Fibroblast of lung (primary cell): Measurements from ENCODE around the gene UGP2. TPM values are rescaled to one million over a fixed set of nuclear protein-coding genes. Genes with fewer than 3 reads are reported as not detected.

Experiments
- DNase-seq, 2 donors: peaks; one replicate each; pipeline versions ENCODE4 v3.0.0 to v3.0.0-alpha.2; 2010; ENCODE audit warnings: low read depth in 2 of 2
- H2AFZ ChIP-seq: 2 replicates; pipeline ENCODE4 v1.5.1; 2012; ENCODE audit warnings: low read length, control low read depth, inconsistent platforms
- H3K27ac ChIP-seq: 2 replicates; pipeline ENCODE4 v1.5.1; 2011; ENCODE audit warnings: low read length, control low read depth; ENCODE audit not compliant: insufficient read depth
- H3K27me3 ChIP-seq: 2 replicates; pipeline ENCODE4 v1.5.1; 2011; ENCODE audit warnings: mild to moderate bottlenecking, low read length; ENCODE audit not compliant: control insufficient read depth, insufficient read depth
- H3K36me3 ChIP-seq: 2 replicates; pipeline ENCODE4 v1.5.1; 2011; ENCODE audit warnings: low read length; ENCODE audit not compliant: control insufficient read depth, insufficient read depth
- H3K4me1 ChIP-seq: 2 replicates; pipeline ENCODE4 v1.5.1; 2011; ENCODE audit warnings: low read length; ENCODE audit not compliant: control insufficient read depth, insufficient read depth; ENCODE audit errors: extremely low read depth
- H3K4me2 ChIP-seq: 2 replicates; pipeline ENCODE4 v1.5.1; 2011; ENCODE audit warnings: low read length, control low read depth; ENCODE audit not compliant: insufficient read depth; ENCODE audit errors: extremely low read depth
- H3K4me3 ChIP-seq, 4 experiments: fragments of 200-600 bp in 1 of 4; sonication (generic) in 1 of 4; replicated peaks in 1 of 4; 2 replicates each; pipeline ENCODE4 v1.5.1; 2011 to 2016; ENCODE audit warnings: low read length in 4 of 4, low read depth in 3 of 4, mild to moderate bottlenecking in 3 of 4, control low read depth in 2 of 4, inconsistent platforms in 1 of 4, mixed read lengths in 1 of 4; ENCODE audit not compliant: insufficient read depth in 1 of 4; ENCODE audit errors: control extremely low read depth in 1 of 4
- H3K79me2 ChIP-seq: 2 replicates; pipeline ENCODE4 v1.5.1; 2012; ENCODE audit warnings: mild to moderate bottlenecking, low read length, inconsistent platforms; ENCODE audit not compliant: control insufficient read depth, insufficient read depth
- H3K9ac ChIP-seq: 2 replicates; pipeline ENCODE4 v1.5.1; 2011; ENCODE audit warnings: mild to moderate bottlenecking, low read length, control low read depth; ENCODE audit not compliant: insufficient read depth
- H3K9me3 ChIP-seq: 2 replicates; pipeline ENCODE4 v1.5.1; 2012; ENCODE audit warnings: low read depth, low read length; ENCODE audit not compliant: control insufficient read depth, insufficient read depth
- H4K20me1 ChIP-seq: 2 replicates; pipeline ENCODE4 v1.5.1; 2011; ENCODE audit warnings: low read length; ENCODE audit not compliant: control insufficient read depth, insufficient read depth; ENCODE audit errors: extremely low read depth
- EZH2 ChIP-seq: IDR thresholded peaks from 2 replicates; pipeline ENCODE4 v1.5.1; 2012; ENCODE audit warnings: low read length, control low read depth, mild to moderate bottlenecking; ENCODE audit errors: missing control alignments
- polyA plus RNA-seq, 2 donors: library from polyadenylated mRNA; depleted of rRNA in 1 of 2; stranded (reverse) in 1 of 2; unstranded in 1 of 2; fragments of >200 nt; gene quantifications; 2 replicates each; pipeline ENCODE4 v1.2.1, GENCODE V29; 2011 to 2012; ENCODE audit warnings: missing spikeins in 1 of 2
- total RNA-seq: library from RNA; depleted of rRNA; stranded (reverse); fragments of >200 nt; gene quantifications from 2 replicates; pipeline ENCODE4 v1.2.1, GENCODE V29; 2014
- TF ChIP-seq, protein P1 (sequence below), 2 donors: IDR thresholded peaks in 1 of 2; conservative IDR thresholded peaks in 1 of 2; 1 replicate in 1 of 2; 2 replicates in 1 of 2; pipeline ENCODE4 v1.5.1; 2011 to 2012; ENCODE audit warnings: low read length in 2 of 2, control low read depth in 1 of 2, inconsistent platforms in 1 of 2, low read depth in 1 of 2, mild to moderate bottlenecking in 1 of 2

Gene UGP2
- total and polyA plus RNA-seq, 2 donors (not counting 1 experiment from before 2014, with no cell fraction given) = 77.8 to 180 TPM

DNA sequence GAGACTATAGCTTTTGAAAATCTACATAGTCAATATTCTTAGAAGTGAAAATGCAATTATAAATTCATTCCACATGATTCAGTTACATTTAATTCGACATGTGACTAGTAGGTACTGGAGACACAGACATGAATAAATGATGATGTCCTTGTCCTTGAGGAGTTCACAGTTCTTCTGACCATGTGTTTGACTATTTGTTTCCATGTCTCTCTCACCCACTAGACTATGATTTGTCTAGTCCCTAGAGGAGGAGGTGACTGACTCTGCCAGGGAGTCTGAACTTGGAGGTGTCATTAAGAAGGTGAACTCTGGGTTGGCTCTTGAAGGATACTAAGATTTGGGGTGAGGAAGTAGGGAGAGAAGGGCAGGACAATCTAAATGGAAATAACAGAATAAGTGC, 20.7 kb upstream of the UGP2 start:
- Histone ChIP-seq H3K9ac (no peak overlapping the region), H3K4me3 (no peak overlapping the region), H3K27me3 (no peaks in the 10 kb centered on the region), H3K27ac (no peak overlapping the region), H3K36me3 (no peaks in the 10 kb centered on the region), H3K4me1 (no peaks in the 10 kb centered on the region), H3K9me3 (no peaks in the 10 kb centered on the region), H3K4me2 (no peak overlapping the region), H2AFZ (no peak overlapping the region), H4K20me1 (no peaks in the 10 kb centered on the region), H3K79me2 (no peaks in the 10 kb centered on the region)
- no peak for DNase-seq
- TF ChIP-seq, protein P1, sequence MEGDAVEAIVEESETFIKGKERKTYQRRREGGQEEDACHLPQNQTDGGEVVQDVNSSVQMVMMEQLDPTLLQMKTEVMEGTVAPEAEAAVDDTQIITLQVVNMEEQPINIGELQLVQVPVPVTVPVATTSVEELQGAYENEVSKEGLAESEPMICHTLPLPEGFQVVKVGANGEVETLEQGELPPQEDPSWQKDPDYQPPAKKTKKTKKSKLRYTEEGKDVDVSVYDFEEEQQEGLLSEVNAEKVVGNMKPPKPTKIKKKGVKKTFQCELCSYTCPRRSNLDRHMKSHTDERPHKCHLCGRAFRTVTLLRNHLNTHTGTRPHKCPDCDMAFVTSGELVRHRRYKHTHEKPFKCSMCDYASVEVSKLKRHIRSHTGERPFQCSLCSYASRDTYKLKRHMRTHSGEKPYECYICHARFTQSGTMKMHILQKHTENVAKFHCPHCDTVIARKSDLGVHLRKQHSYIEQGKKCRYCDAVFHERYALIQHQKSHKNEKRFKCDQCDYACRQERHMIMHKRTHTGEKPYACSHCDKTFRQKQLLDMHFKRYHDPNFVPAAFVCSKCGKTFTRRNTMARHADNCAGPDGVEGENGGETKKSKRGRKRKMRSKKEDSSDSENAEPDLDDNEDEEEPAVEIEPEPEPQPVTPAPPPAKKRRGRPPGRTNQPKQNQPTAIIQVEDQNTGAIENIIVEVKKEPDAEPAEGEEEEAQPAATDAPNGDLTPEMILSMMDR (conservative IDR thresholded peaks at IDR 0.05 in 1 of 2, IDR thresholded peaks at IDR 0.05 in 1 of 2; ENCODE audit: low read depth in 1 of 2, low read length in 2 of 2) = no peak
- no peak for TF ChIP-seq EZH2

DNA sequence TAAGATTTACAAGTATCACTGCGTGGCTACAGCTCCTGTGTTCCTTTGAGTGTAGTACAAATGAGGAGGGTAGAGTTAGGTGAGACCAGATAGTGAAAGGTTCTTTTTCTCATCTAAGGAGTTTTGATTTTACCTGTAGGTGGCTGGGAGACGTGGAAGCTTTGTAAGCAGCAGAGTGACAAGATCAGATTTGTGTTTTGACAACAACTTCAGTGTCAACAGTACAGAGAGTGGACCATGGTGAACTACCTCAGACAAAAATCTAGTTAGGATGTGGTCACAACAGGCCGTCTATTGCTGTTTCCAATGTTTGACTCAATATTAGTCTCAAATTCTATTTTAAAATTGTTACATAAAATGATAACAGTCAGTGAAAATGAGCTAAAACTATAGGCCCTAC, 20.3 kb upstream of the UGP2 start:
- Histone ChIP-seq H3K27me3 (no peaks in the 10 kb centered on the region), H2AFZ (no peak overlapping the region), H3K4me1 (no peaks in the 10 kb centered on the region), H3K79me2 (no peaks in the 10 kb centered on the region), H3K4me3 (no peak overlapping the region), H3K36me3 (no peaks in the 10 kb centered on the region), H3K9ac (no peak overlapping the region), H3K27ac (no peak overlapping the region), H3K4me2 (no peak overlapping the region), H3K9me3 (no peaks in the 10 kb centered on the region), H4K20me1 (no peaks in the 10 kb centered on the region)
- no peak for DNase-seq
- TF ChIP-seq, protein P1 (conservative IDR thresholded peaks at IDR 0.05 in 1 of 2, IDR thresholded peaks at IDR 0.05 in 1 of 2; ENCODE audit: low read depth in 1 of 2, low read length in 2 of 2) = no peak
- TF ChIP-seq EZH2 = no peak

DNA sequence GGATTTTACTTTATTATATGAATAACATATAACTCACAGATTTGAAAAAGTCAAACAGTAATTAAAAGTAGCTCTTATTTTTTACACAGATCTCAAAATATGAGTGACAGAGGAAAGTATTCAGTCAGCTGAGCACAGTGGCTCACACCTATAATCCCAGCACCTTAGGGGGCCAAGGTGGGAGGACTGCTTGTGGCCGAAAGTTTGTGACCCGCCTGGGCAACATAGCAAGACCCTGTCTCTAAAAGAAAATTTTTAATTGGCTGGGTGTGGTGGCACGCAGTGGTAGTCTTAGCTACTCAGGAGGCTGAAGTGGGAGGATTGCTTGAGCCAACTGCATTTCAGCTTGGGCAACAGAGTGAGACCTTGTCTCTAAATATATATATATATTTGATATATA, 19.2 kb upstream of the UGP2 start:
- no peak overlapping the region for H3K27ac ChIP-seq
- H3K4me3 ChIP-seq = no peak overlapping the region
- H3K9me3 ChIP-seq = no peaks in the 10 kb centered on the region
- H3K4me1 ChIP-seq = no peaks in the 10 kb centered on the region
- H3K9ac ChIP-seq = no peak overlapping the region
- no peak for TF ChIP-seq EZH2
- TF ChIP-seq, protein P1 (conservative IDR thresholded peaks at IDR 0.05 in 1 of 2, IDR thresholded peaks at IDR 0.05 in 1 of 2; ENCODE audit: low read depth in 1 of 2, low read length in 2 of 2) = no peak
- no peaks in the 10 kb centered on the region for H3K36me3 ChIP-seq
- no peak overlapping the region for H2AFZ ChIP-seq
- no peaks in the 10 kb centered on the region for H3K79me2 ChIP-seq
- no peak overlapping the region for H3K4me2 ChIP-seq
- H3K27me3 ChIP-seq = no peaks in the 10 kb centered on the region
- no peaks in the 10 kb centered on the region for H4K20me1 ChIP-seq
- DNase-seq = no peak
